GM19238 (cell line): ENCODE measurements around the gene EBI3.
"Not testable (repeated sequence)": the region's sequence is repeated elsewhere in the genome, so short reads cannot be mapped to it uniquely, and the experiment has no call there.

Experiments used
- DNase-seq: peaks from one replicate; pipeline ENCODE4 v3.0.0; 2011; ENCODE audit warnings: low spot score; ENCODE audit not compliant: insufficient read length

EBI3 gene

DNA sequence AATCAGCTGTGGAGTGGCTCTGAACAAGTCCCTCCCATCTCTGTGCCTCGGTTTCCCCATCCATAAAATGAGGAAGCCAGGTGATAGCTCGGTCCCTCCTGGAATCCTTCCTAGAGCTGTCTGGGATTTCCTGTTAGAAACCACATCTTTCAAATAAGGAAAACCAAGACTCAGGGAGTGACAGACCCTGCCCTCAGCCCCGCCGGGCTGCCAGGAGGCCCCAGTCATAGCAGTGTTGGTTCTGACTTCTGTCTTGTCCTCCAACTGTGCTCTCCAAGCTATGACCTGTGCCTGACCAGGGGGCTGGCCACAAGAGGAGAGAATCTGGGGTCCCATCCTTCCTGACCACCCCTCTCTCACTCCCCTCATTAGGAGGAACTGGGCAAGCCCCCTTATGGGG is 48.7 kb downstream of the EBI3 start:
- DNase-seq, result no peak

DNA sequence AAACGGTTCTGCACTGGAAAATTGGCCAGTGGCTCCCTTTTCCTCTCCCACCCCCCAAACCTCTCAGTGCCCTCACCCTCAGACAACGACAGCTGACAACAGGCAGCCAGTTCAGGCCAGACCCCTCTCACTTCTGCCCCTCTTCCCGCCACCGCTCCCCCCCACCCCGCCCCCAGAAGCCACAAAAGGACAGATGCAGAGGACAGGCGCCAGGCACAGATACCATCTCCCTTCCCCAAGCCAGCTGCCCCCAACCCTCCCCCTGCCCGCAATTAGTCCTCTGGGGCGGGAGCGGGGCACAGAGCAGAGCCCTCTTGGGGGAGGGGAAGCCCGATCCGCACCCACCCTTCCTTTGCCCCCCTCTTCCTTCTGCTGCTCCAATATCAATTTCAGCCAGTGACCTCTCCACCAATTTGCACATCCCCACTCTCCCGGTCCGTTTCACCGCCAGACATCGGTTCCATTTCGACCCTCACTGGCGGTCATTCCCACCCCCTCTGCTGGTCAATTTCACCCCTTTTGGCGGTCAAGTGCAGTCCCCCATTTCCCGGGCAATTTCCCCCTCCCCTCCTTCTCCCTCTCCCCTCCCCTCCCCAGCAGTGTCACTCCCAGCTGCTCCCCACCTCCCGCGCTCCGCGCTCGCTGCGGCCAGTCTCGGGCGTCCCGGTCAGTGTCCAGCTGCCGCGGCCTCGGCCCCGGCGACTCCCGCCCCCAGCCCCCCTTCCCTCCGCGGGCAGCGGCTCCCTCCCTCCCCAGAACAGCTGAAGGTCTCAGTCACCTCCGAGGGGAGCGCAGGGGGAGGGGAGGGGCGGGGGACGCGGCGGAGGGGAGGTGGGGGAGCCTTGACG is 49.3 kb downstream of the EBI3 start, which contains the start of gene SHD:
Gene SHD (plus strand): TSS at position 848 of the 848 bp plus-strand sequence. CDS start 798 bp downstream, outside the sequence.
- DNase-seq, result no peak

DNA sequence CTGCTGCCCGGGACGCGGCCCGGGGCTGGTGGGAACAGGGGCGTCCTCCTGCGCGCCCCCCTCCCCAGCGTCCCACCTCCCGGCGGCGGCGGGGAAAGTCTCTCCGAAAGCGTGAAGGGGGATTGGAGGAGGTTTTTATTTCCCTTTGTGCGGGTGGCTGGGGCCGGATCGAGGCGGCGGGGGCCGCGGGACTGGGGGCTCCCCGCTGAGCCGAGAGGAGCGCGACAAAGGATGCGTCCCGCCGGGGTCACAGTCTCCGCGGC is 49.9 kb downstream of the EBI3 start:
- DNase-seq, result no peak

DNA sequence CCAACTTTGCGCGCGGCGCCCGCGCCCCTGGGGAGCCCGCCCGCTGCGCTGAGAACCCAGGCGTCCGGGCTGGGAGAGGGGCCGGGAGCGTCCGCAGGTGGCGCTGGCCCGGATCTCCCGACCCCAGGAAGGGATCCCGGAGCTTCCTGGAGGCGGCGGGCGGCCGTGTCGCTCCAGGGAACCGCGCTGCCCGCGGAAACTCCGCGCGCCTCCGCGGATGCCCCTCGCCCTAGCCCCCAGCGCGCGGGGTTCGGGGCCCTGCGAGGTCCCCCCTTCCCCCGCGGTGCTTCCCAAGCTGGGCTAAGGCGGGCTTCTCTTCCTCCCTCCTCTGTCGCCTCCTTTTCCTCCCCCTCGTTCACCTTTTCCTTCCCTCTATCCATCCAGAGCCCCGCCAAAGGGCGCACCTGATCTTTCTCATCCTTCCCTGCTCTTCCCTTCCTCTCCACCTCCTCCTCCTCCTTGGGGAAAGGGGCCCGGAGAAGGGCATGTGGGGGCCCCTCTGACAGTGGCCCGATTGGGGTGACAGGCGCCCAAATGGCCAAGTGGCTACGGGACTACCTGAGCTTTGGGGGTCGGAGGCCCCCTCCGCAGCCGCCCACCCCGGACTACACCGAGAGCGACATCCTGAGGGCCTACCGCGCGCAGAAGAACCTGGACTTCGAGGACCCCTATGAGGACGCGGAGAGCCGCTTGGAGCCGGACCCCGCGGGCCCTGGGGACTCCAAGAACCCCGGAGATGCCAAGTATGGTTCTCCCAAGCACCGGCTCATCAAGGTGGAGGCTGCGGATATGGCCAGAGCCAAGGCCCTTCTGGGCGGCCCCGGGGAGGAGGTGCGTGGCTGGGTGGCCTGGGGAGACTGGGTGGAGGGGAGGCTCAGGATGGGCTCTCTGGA is 50.5 kb downstream of the EBI3 start:
- no peak for DNase-seq

DNA sequence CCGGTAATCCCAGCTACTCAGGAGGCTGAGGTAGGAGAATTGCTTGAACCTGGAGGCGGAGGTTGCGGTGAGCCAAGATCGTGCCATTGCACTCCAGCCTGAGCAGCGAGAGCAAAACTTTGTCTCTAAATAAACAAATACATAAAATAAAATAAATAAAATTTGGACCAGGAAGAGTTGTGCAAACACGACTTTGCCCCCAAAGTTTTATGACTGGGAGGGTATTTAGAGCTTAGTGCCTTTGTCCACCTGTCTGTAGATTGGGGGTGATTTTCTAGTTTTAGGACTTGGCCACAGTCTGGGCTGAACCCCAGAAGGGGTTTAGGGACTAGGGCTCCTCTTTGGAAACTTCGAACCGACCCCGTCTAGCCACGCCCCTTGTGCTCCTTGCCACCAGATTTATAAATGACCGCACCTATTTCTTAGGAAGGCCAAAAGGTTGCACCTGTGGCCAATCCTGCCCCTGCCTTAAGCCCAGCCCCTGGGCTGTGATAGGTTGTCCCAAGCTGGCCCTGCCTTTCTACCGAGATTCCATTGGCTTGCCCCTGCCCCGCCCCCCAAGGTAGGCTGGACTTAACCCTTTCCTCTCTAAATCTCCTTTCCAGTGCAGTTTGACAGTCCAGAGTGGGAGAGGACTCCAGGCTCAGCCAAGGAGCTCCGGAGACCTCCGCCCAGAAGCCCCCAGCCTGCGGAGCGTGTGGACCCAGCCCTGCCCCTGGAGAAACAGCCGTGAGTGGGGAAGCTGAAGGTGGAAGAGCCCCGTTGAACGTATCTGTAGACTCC is 55.0 kb downstream of the EBI3 start:
- DNase-seq, result no peak

DNA sequence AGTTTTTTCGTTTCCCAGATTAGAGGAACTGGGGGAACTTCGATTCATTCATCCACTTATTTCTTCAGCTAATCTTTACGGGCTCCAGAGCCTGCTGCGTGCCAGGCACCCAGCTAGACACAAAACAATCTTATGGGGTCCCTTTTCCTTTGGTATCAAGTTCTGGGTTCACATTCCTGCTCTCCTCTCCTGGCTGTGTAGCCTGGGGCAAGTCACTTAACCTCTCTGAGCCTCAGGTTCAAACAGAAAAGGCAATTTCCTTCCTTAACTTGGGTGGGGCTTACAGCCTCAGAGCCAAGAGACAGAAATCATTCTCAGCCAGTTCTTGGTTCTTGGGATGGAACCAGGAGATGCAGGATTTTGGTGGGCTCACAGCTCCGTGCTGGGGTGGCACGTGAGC is 55.7 kb downstream of the EBI3 start:
- no peak for DNase-seq

DNA sequence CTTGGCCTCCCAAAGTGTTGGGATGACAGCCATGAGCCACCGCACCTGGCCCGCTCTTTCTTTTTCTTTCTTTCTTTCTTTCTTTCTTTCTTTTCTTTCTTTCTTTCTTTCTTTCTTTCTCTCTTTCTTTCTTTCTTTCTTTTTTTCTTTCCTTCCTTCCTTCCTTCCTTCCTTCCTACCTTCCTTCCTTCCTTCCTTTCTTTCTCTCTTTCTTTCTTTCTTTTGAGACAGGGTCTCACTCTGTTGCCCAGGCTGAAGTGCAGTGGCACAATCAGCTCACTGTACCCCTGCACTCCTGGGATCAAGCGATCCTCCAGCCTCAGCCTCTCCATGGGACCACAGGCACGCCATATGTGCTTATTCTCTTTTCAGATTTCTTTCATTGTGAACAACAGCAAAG is 56.8 kb downstream of the EBI3 start:
- not testable (repeated sequence) for DNase-seq
